MM.1S (cell line): Measurements from ENCODE around the gene ANKRD44.

Experiments
- DNase-seq: peaks from one replicate; pipeline ENCODE4 v3.0.0-alpha.2; 2015
- H2AFZ ChIP-seq: fragments of 300-600 bp; sonication (generic); 2 replicates; pipeline ENCODE4 v1.6.0; 2016; ENCODE audit warnings: antibody characterized with exemption, low read length
- H3F3A ChIP-seq: fragments of 300-600 bp; sonication (generic); 2 replicates; pipeline ENCODE4 v1.6.1; 2016; ENCODE audit warnings: mild to moderate bottlenecking, antibody characterized with exemption, low read length, moderate library complexity, mixed read lengths; ENCODE audit not compliant: insufficient read depth
- H3K27ac ChIP-seq: fragments of 300-600 bp; sonication (generic); 2 replicates; pipeline ENCODE4 v1.5.1; 2016; ENCODE audit warnings: mild to moderate bottlenecking, low read length
- H3K27me3 ChIP-seq: fragments of 300-600 bp; sonication (generic); replicated peaks from 2 replicates; pipeline ENCODE4 v1.6.0; 2016; ENCODE audit warnings: low read length; ENCODE audit not compliant: insufficient read depth
- H3K36me3 ChIP-seq: fragments of 300-600 bp; sonication (generic); replicated peaks from 2 replicates; pipeline ENCODE4 v1.6.1; 2016; ENCODE audit warnings: mild to moderate bottlenecking, low read length, mixed read lengths; ENCODE audit not compliant: insufficient read depth
- H3K4me1 ChIP-seq: fragments of 300-600 bp; sonication (generic); 2 replicates; pipeline ENCODE4 v1.6.1; 2016; ENCODE audit warnings: low read length, mixed read lengths
- H3K4me2 ChIP-seq: fragments of 300-600 bp; sonication (generic); 2 replicates; pipeline ENCODE4 v1.6.0; 2016; ENCODE audit warnings: low read depth, low read length
- H3K4me3 ChIP-seq: fragments of 300-600 bp; sonication (generic); 2 replicates; pipeline ENCODE4 v1.5.1; 2016; ENCODE audit warnings: low read length, mixed read lengths
- H3K79me2 ChIP-seq: fragments of 300-600 bp; sonication (generic); 2 replicates; pipeline ENCODE4 v1.6.1; 2016; ENCODE audit warnings: mixed run types, low read length, mixed read lengths
- H3K9ac ChIP-seq: fragments of 300-600 bp; sonication (generic); 2 replicates; pipeline ENCODE4 v1.6.1; 2016; ENCODE audit warnings: low read length, mixed read lengths
- H3K9me2 ChIP-seq: fragments of 300-600 bp; sonication (generic); replicated peaks from 2 replicates; pipeline ENCODE4 v1.6.1; 2016; ENCODE audit warnings: mild to moderate bottlenecking, low read length, mixed read lengths; ENCODE audit not compliant: insufficient read depth
- H3K9me3 ChIP-seq: fragments of 300-600 bp; sonication (generic); replicated peaks from 2 replicates; pipeline ENCODE4 v1.6.1; 2016; ENCODE audit warnings: mild to moderate bottlenecking, low read length, mixed read lengths; ENCODE audit not compliant: insufficient read depth
- H4K20me1 ChIP-seq: fragments of 300-600 bp; sonication (generic); 2 replicates; pipeline ENCODE4 v1.6.1; 2016; ENCODE audit warnings: mild to moderate bottlenecking, low read length, moderate library complexity, mixed read lengths; ENCODE audit not compliant: insufficient read depth
- EZH2 ChIP-seq: fragments of 300-600 bp; sonication (generic); optimal IDR thresholded peaks from 2 replicates; pipeline ENCODE3; 2017; ENCODE audit warnings: low read depth, mild to moderate bottlenecking, antibody characterized with exemption, low read length, mixed read lengths
- EZH2phosphoT487 ChIP-seq: fragments of 300-600 bp; sonication (generic); IDR thresholded peaks from 2 replicates; pipeline ENCODE4 v1.6.1; 2018; ENCODE audit warnings: antibody characterized with exemption, low read length
- TF ChIP-seq, protein P1 (sequence below): fragments of 300-600 bp; sonication (generic); IDR thresholded peaks from 2 replicates; pipeline ENCODE4 v1.5.1; 2016; ENCODE audit warnings: antibody characterized with exemption, low read length, mixed read lengths

The ANKRD44 gene

DNA sequence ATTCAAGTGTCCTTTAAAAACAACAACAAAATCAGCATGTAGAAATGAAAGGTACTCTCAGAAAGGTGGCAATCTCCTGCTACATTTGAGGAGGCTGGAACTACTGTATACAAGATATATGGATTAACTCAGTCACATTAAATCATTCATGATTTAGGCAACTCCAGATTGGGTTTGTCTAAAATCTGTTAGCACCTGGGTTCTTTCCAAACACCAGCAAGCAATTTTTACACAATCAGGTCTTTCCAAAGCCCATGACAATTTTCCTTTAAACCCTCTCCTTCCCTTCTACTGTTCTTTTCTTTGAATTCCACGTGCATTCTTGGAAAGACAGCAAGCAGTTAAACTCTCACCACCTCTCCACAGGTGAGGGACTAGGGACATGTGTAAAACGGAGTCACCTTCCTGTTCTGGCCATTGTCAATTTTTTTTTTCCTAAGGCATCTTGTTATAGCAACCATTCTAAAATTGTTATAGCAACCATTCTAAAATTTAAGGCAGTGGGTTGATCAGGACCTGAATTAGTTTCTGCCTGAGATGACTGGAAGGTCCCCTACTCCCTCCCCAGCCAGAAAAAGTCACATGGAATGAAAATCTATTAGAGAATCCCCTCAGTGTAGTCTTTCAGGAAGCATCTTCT lies 113.9 kb downstream of the ANKRD44 start:
- H3K36me3 ChIP-seq = no peaks in the 10 kb centered on the region
- H3F3A ChIP-seq = peaks cover 17% of the 10 kb centered on the region
- H2AFZ ChIP-seq = no peak overlapping the region
- no peaks in the 10 kb centered on the region for H4K20me1 ChIP-seq
- H3K9ac ChIP-seq = no peak overlapping the region
- H3K9me3 ChIP-seq = no peaks in the 10 kb centered on the region
- no peak overlapping the region for H3K27ac ChIP-seq
- peaks cover 79% of the 10 kb centered on the region for H3K79me2 ChIP-seq
- H3K4me1 ChIP-seq = peaks cover 46% of the 10 kb centered on the region
- no peak overlapping the region for H3K4me2 ChIP-seq
- no peaks in the 10 kb centered on the region for H3K27me3 ChIP-seq
- H3K4me3 ChIP-seq = no peak overlapping the region
- no peak for DNase-seq
- no peaks in the 10 kb centered on the region for H3K9me2 ChIP-seq
- TF ChIP-seq, protein P1, sequence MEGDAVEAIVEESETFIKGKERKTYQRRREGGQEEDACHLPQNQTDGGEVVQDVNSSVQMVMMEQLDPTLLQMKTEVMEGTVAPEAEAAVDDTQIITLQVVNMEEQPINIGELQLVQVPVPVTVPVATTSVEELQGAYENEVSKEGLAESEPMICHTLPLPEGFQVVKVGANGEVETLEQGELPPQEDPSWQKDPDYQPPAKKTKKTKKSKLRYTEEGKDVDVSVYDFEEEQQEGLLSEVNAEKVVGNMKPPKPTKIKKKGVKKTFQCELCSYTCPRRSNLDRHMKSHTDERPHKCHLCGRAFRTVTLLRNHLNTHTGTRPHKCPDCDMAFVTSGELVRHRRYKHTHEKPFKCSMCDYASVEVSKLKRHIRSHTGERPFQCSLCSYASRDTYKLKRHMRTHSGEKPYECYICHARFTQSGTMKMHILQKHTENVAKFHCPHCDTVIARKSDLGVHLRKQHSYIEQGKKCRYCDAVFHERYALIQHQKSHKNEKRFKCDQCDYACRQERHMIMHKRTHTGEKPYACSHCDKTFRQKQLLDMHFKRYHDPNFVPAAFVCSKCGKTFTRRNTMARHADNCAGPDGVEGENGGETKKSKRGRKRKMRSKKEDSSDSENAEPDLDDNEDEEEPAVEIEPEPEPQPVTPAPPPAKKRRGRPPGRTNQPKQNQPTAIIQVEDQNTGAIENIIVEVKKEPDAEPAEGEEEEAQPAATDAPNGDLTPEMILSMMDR = no peak
- TF ChIP-seq EZH2 (no peak), EZH2phosphoT487 (no peak)

DNA sequence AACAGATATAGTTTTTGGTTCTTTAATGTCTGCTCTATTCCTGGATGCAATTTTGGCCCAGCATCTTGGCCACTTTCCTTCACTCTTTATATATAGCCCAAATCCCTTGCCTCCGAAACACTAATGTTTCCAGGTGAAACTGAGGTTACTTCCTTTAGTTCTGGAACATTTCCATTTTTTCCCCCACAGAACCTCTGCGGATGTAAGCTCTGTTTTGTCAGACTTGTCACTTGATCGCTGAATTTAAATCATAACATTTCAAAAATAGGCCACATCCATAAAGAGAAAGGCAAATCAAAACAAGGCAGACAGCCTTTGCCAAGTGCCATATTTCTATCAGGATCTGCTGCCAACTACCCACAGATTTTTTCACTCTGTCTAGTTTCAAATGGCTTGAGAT lies 115.1 kb downstream of the ANKRD44 start:
- Histone ChIP-seq H3K4me2 (no peak overlapping the region), H3K27me3 (no peaks in the 10 kb centered on the region), H3K4me3 (no peak overlapping the region), H3K79me2 (peaks cover 80% of the 10 kb centered on the region), H3K9ac (no peak overlapping the region), H2AFZ (no peak overlapping the region), H3K9me3 (no peaks in the 10 kb centered on the region), H3K4me1 (peaks cover 40% of the 10 kb centered on the region), H3F3A (peaks cover 16% of the 10 kb centered on the region), H4K20me1 (no peaks in the 10 kb centered on the region), H3K27ac (no peak overlapping the region), H3K9me2 (no peaks in the 10 kb centered on the region), H3K36me3 (no peaks in the 10 kb centered on the region)
- no peak for DNase-seq
- TF ChIP-seq EZH2phosphoT487 (no peak), EZH2 (no peak)
- TF ChIP-seq, protein P1 = no peak

DNA sequence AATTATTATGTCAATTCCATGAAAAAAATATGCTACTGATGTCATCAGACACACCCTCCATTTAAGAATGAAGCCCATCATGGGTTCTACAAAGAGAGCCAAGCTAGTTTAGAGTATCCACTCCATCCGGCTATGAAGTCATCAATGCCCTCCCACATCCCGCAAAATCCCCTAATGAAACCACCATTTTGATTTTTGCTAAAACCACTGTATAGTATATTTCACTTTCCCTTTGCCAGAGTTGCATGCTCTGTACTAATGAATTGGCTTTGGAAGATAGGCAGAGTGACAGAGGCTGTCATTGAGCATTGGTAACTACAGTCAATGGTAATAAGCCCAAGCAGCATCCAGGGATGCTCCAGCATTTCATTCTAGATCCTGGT lies 118.6 kb downstream of the ANKRD44 start:
- Histone ChIP-seq H3K27me3 (no peaks in the 10 kb centered on the region), H3K9ac (no peak overlapping the region), H3K9me3 (no peaks in the 10 kb centered on the region), H3F3A (no peaks in the 10 kb centered on the region), H3K36me3 (no peaks in the 10 kb centered on the region), H4K20me1 (no peaks in the 10 kb centered on the region), H3K9me2 (no peaks in the 10 kb centered on the region), H3K79me2 (peaks cover 84% of the 10 kb centered on the region), H2AFZ (no peak overlapping the region), H3K4me1 (peaks cover 16% of the 10 kb centered on the region), H3K27ac (no peak overlapping the region), H3K4me2 (no peak overlapping the region), H3K4me3 (no peak overlapping the region)
- TF ChIP-seq, protein P1 = no peak
- TF ChIP-seq EZH2phosphoT487 (no peak), EZH2 (no peak)
- DNase-seq = peak; percentile 51
